ENCODE data around the gene SIPA1L3.

Gene SIPA1L3

DNA sequence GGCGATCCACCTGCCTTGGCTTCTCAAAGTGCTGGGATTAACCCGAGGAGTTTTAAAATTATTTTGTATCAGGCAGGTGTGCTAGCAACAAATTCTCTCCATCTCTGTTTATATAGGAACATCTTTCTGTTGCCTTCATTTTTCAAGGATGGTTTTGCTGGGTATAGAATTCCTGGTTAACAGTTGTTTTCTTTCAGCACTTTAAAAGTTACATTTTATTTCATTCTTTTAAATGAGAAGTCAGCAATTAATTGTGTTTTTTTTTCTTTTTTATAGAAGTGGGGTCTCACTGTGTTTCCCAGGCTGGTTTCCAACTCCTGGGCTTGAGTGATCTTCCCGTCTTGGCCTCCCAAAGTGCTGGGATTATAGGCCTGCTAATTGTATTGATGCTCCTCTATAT, 273.1 kb downstream of the SIPA1L3 start:
- Mint-ChIP-seq H3K36me3 (ENCODE audit: low read depth) (peaks cover 91% of the 10 kb centered on the region), H3K4me1 (ENCODE audit: low read depth) (no peaks in the 10 kb centered on the region), H3K4me3 (no peak overlapping the region), H3K9me3 (peaks cover 13% of the 10 kb centered on the region), H3K27ac (no peak overlapping the region), H3K27me3 (no peaks in the 10 kb centered on the region)
- intact Hi-C loops (cut with micrococcal nuclease): no loop called here

DNA sequence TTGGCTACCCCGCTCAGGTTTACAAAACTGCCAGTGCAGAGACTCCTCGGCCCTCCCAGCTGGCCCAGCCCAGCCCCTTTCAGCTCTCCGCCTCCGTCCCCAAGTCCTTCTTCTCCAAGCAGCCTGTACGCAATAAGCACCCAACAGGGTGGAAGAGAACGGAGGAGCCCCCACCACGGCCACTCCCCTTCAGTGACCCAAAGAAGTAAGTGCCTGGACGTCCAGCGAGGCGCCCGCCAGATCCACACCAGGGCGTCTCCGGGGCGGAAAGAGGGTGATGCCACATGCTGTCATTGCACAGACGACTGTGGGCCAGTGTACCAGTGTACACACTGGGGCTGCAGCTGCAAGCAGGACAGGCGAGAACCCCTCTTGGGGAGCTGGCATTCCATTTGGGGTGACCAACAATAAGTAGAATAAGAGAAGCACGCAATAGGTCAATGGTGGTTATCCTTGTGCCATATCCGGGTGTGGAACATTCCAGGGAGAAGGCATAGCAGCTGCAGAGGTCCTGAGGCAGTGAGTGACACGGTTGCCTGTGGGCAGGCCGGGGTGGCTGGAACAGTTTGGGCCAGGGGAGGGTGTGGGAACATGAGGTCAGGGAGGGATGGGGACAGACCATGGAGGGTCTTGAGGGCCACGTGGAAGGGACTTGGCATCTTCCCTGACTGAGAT, 275.7 kb downstream of the SIPA1L3 start:
- Mint-ChIP-seq H3K4me1 (ENCODE audit: low read depth) (no peaks in the 10 kb centered on the region), H3K4me3 (no peak overlapping the region), H3K9me3 (peaks cover 13% of the 10 kb centered on the region), H3K36me3 (ENCODE audit: low read depth) (peaks cover 83% of the 10 kb centered on the region), H3K27ac (no peak overlapping the region), H3K27me3 (no peaks in the 10 kb centered on the region)
- intact Hi-C loops (cut with micrococcal nuclease): no loop called here

DNA sequence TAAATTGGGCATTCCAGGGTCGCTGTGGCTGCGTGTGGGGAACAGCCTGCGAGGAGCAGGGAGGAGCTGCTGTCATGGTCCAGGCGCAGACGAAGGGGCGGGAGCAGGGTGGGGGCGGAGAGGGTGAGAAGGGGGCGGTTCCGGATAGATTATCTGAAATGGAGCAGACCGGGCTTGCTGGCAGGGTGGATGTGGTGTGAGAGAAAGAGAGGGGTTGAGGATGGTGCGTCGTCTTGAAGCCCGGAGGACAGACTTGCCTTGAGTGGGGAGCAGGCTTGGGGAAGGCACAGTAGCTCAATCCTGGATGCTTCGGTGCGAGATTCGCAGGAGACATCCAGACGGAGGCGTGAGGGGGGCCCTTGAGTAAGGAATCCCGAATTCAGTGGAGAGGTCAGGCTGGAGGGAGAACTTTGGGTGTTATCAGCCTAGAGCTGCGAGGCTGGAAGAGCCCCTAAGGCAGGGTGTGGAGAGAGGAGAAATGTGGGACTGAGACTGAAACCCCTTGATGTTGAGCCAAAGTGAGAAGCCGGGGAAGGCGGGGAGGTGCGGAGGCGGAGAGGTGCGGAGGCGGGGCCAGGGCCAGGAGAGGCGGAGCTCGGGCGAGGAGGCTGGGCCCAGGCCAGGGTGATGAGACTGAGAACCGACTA, 276.4 kb downstream of the SIPA1L3 start:
- Mint-ChIP-seq H3K4me1 (ENCODE audit: low read depth) (no peaks in the 10 kb centered on the region), H3K36me3 (ENCODE audit: low read depth) (peaks cover 76% of the 10 kb centered on the region), H3K9me3 (peaks cover 13% of the 10 kb centered on the region), H3K27ac (no peak overlapping the region), H3K27me3 (no peaks in the 10 kb centered on the region), H3K4me3 (no peak overlapping the region)
- intact Hi-C loops (cut with micrococcal nuclease): no loop called here

DNA sequence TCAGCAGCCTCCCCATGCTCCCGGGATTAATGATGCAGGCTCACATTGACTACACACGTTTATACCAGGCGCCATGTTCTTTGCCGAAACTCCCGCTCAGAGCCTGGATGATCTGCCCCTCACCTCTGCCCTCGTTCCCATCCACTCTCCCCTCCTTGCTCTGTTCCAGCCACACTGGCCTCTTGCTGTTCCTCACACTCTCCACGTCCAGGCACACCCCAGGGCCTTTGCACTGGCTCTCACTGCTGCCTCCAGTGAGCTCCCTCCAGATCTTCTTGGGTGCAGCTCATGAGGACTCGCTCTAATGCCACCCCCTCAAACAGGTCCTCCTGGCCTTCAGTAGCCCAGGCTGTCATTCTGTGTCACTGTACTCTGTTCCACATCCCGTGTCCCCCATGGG, 277.8 kb downstream of the SIPA1L3 start:
- Mint-ChIP-seq H3K27me3 (no peaks in the 10 kb centered on the region), H3K36me3 (ENCODE audit: low read depth) (peaks cover 74% of the 10 kb centered on the region), H3K27ac (no peak overlapping the region), H3K4me3 (no peak overlapping the region), H3K4me1 (ENCODE audit: low read depth) (no peaks in the 10 kb centered on the region), H3K9me3 (peaks cover under 1% of the 10 kb centered on the region)
- intact Hi-C loops (cut with micrococcal nuclease): no loop called here

DNA sequence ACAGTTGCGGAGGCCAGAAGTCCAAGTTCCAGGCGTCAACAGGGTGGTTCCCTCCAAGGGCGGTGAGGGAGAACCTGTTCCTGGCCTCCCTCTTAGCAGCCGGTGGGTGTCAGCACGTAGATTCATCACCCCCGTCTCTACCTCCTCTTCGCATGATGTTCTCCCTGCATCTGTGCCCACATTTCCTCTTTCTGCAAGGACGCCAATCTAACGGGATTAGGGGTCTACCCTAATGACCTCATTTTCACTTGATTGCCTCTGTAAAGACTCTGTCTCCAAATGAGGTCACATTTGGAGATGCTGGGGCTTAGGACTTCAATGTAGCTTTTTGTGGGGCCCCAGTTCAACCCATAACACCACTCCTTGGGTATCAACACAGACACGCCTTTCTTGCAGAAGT, 278.6 kb downstream of the SIPA1L3 start:
- H3K36me3 Mint-ChIP-seq (ENCODE audit: low read depth): peaks cover 74% of the 10 kb centered on the region
- H3K27me3 Mint-ChIP-seq: no peaks in the 10 kb centered on the region
- intact Hi-C loops (cut with micrococcal nuclease): no loop called here
- H3K27ac Mint-ChIP-seq: no peak overlapping the region
- no peaks in the 10 kb centered on the region for H3K4me1 Mint-ChIP-seq (ENCODE audit: low read depth)
- H3K4me3 Mint-ChIP-seq: no peak overlapping the region
- H3K9me3 Mint-ChIP-seq: no peaks in the 10 kb centered on the region

DNA sequence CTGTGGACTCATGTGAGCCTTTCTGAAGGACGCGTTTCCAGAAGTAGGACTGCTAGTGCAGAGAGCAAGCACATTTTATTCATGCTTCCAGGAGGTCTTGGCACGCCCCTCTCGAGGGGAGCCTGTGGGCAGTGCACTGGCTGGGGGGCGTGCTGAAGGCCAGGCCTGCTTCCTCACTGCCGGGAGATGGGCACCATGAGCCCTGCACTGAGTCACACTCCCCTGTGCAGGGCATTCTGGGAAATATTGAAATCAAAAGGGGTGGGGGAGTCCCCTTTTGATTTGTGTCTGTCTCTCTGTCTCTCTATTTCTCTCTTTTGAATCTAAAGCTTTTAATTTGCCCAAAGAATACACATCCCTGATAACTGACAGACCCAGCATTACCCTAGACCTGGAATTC, 283.1 kb downstream of the SIPA1L3 start:
- Mint-ChIP-seq H3K27ac (no peak overlapping the region), H3K9me3 (peaks cover 2% of the 10 kb centered on the region), H3K4me3 (no peak overlapping the region), H3K36me3 (ENCODE audit: low read depth) (peaks cover 77% of the 10 kb centered on the region), H3K27me3 (no peaks in the 10 kb centered on the region), H3K4me1 (ENCODE audit: low read depth) (no peaks in the 10 kb centered on the region)
- intact Hi-C loops (cut with micrococcal nuclease): no loop called here

DNA sequence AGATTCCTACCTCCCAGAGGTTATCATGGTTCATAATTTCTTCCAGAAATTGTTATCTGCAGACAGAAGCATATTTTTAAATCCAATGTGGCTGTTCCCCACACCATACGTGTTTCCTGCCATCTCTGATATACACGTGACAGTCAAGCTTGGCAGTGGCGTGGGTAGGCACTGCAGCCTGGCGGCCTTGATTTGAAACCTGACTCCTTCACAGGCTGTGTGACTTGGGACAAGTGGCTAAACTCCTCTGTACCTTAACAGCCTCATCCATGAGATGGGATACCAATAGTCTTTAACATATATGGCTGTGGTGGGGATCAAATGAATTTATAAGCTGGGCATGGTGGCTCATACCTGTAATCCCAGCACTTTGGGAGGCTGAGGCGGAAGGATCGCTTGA, 283.8 kb downstream of the SIPA1L3 start:
- no peak overlapping the region for H3K4me3 Mint-ChIP-seq
- peaks cover 77% of the 10 kb centered on the region for H3K36me3 Mint-ChIP-seq (ENCODE audit: low read depth)
- H3K4me1 Mint-ChIP-seq (ENCODE audit: low read depth): no peaks in the 10 kb centered on the region
- H3K9me3 Mint-ChIP-seq: peaks cover 7% of the 10 kb centered on the region
- no peak overlapping the region for H3K27ac Mint-ChIP-seq
- intact Hi-C loops (cut with micrococcal nuclease): no loop called here
- no peaks in the 10 kb centered on the region for H3K27me3 Mint-ChIP-seq

DNA sequence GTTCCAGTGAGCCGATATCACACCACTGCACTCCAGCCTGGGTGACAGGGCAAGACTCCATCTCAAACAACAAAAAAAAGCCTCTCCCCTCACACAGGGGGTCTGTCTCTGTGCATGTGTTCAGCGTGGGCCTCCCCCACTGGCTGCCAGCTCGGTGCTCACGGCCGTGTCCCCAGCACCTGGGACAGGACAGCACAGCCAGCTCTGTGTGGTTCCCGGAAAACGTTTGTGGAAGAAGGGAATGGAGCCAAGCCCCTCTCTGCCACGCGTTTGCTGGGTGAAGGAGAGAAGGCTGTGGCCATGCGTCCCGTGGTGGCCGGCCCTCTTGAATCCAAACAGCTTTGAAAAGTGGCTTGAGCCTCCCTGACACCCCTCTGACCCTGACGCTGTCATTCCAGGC, 284.7 kb downstream of the SIPA1L3 start:
- H3K27ac Mint-ChIP-seq: no peak overlapping the region
- H3K36me3 Mint-ChIP-seq (ENCODE audit: low read depth): peaks cover 82% of the 10 kb centered on the region
- no peaks in the 10 kb centered on the region for H3K27me3 Mint-ChIP-seq
- intact Hi-C loops (cut with micrococcal nuclease): no loop called here
- no peaks in the 10 kb centered on the region for H3K4me1 Mint-ChIP-seq (ENCODE audit: low read depth)
- H3K9me3 Mint-ChIP-seq: peaks cover 7% of the 10 kb centered on the region
- H3K4me3 Mint-ChIP-seq: no peak overlapping the region

DNA sequence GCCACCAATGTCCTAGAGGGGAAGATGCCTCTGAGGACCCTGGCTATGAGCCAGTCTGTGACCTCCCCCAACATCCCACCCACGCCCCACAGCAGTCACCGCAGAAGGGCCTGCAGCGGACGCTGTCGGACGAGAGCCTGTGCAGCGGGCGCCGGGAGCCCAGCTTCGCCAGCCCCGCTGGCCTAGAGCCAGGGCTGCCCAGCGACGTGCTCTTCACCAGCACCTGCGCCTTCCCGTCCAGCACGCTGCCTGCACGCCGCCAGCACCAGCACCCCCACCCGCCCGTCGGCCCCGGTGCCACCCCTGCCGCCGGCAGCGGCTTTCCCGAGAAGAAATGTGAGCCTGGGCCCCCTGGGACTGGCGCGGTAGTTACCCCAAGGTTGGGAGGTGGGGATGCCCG, 286.4 kb downstream of the SIPA1L3 start:
- H3K27me3 Mint-ChIP-seq: no peaks in the 10 kb centered on the region
- intact Hi-C loops (cut with micrococcal nuclease): no loop called here
- no peak overlapping the region for H3K27ac Mint-ChIP-seq
- H3K9me3 Mint-ChIP-seq: peaks cover 7% of the 10 kb centered on the region
- H3K36me3 Mint-ChIP-seq (ENCODE audit: low read depth): peaks cover 98% of the 10 kb centered on the region
- no peak overlapping the region for H3K4me3 Mint-ChIP-seq
- H3K4me1 Mint-ChIP-seq (ENCODE audit: low read depth): no peaks in the 10 kb centered on the region

DNA sequence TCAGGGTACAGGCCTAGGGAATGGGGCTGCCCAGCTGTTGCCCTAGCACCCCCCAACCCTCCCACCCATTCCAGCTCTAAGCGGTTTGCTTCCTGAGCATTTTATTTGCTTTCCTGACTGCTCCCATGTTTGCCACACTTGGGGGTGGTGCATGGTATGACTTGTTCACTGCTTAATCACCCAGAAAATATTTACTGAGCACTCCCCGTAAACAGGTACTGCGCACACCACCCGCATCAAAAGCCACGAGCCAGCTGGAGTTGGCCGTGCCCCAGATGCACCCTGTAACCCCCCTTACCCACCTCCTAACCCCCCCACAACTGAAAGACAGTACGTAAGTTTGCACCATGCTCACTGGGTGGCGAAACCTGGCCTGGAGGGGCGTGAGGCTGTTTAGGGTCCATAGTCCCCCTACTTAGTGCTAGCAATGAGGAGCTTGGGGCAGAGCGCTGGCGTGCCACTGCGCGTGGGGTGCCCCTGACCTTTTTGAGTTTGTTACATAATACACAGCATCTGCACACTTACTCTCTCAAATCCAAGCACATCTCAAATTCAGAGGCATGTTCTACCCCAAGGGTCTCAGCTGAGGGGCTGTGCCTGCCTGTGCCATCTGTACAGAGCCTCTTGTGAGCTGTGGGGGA, 287.2 kb downstream of the SIPA1L3 start:
- Mint-ChIP-seq H3K36me3 (ENCODE audit: low read depth) (peaks cover 98% of the 10 kb centered on the region), H3K4me1 (ENCODE audit: low read depth) (no peaks in the 10 kb centered on the region), H3K27me3 (no peaks in the 10 kb centered on the region), H3K9me3 (peaks cover 7% of the 10 kb centered on the region), H3K4me3 (no peak overlapping the region), H3K27ac (no peak overlapping the region)
- intact Hi-C loops (cut with micrococcal nuclease): no loop called here

DNA sequence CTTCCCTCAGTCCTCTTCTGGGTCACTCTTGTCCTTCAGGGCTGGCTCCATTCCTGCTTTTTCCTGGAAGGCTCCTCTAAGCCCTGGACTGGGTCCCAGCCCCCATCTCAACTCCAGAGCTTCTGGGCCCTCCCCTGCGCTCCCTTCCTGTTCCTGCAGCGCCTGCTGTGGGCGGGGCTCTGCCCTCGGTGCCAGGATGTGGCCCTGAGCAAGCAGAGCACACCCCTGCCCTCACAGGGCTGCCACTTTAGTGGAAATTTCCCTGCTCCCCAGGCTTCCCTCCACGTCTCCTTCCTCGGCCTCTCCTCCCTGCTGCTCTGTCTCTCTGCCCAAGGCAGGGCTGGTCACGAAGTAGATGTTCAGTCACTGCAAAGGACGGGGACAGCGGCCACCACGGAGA, 288.2 kb downstream of the SIPA1L3 start:
- Mint-ChIP-seq H3K4me3 (no peak overlapping the region), H3K9me3 (peaks cover 7% of the 10 kb centered on the region), H3K27ac (no peak overlapping the region), H3K27me3 (no peaks in the 10 kb centered on the region), H3K36me3 (ENCODE audit: low read depth) (peaks cover 97% of the 10 kb centered on the region), H3K4me1 (ENCODE audit: low read depth) (no peaks in the 10 kb centered on the region)
- intact Hi-C loops (cut with micrococcal nuclease): no loop called here

DNA sequence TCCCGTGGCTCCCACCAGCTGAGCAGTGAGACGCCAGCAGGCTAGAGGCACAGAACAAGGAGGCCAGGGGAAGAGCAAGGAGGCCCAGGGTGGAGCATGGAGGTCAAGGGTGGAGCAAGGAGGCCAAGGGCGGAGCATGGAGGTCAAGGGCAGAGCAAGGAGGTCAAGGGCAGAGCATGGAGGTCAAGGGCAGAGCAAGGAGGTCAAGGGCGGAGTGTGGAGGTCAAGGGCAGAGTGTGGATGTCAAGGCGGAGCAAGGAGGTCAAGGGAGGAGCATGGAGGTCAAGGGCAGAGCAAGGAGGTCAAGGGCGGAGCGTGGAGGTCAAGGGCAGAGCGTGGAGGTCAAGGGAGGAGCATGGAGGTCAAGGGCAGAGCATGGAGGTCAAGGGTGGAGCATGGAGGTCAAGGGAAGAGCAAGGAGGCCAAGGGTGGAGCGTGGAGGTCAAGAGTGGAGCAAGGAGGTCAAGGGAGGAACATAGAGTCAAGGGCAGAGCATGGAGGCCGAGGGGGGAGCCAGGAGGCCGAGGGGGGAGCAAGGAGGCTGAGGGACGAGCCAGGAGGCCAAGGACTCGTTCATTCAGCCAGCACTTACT, 289.3 kb downstream of the SIPA1L3 start:
- H3K36me3 Mint-ChIP-seq (ENCODE audit: low read depth): peaks cover 97% of the 10 kb centered on the region
- H3K9me3 Mint-ChIP-seq: peaks cover 7% of the 10 kb centered on the region
- intact Hi-C loops (cut with micrococcal nuclease): no loop called here
- peaks cover 5% of the 10 kb centered on the region for H3K4me1 Mint-ChIP-seq (ENCODE audit: low read depth)
- H3K4me3 Mint-ChIP-seq: no peak overlapping the region
- no peaks in the 10 kb centered on the region for H3K27me3 Mint-ChIP-seq
- peak overlapping the region; percentile 5 for H3K27ac Mint-ChIP-seq

DNA sequence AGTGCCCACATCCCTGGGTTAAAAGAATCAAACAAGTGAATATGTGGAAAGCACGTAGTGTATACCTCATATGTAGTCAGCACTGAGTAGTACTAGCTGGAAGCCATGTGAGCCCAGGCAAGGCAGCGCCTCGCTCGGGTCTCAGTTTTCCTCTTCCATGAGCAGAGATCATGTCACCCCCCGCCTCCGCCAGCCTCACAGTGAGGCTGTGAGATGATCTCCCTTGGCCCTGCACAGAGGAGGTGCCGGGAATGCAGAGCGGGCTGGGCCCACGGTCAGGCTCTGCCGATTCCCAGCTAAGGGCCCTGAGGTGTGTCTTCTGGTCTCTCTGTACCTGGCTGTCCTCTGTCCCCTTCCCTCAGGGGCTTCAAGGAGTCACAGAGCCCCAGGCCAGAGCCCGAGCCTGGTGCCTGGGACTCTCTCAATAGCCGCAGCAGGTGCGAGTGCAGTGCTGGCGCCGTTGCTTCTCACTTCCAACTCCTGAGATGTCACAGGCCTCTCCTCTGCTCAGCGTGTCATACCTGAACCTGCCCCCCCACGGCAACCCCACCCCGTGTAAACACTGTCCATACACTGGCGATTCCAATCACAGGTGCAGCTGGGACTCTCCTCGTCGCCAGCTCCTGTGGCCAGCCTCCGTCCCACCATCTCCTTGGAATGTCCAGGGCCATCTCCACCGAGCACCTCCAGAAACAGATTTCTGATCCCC, 290.1 kb downstream of the SIPA1L3 start:
- Mint-ChIP-seq H3K36me3 (ENCODE audit: low read depth) (peaks cover 97% of the 10 kb centered on the region), H3K4me3 (no peak overlapping the region), H3K27me3 (no peaks in the 10 kb centered on the region), H3K9me3 (peaks cover 7% of the 10 kb centered on the region), H3K4me1 (ENCODE audit: low read depth) (peaks cover 7% of the 10 kb centered on the region), H3K27ac (no peak overlapping the region)
- intact Hi-C loops (cut with micrococcal nuclease): no loop called here

Data from dendritic cell treated with granulocyte-macrophage colony-stimulating factor and Interleukin-4, amounts not matched to agents 40 ng/mL and 50 ng/mL, for 4 days (primary cell).